IPS-20b (cell line): ENCODE measurements around the gene SEC23A.
"Not testable (repeated sequence)": the region's sequence is repeated elsewhere in the genome, so short reads cannot be mapped to it uniquely, and the experiment has no call there.

Source experiments
- H3K27ac ChIP-seq: one replicate; pipeline ENCODE4 v1.5.1; 2013; ENCODE audit warnings: low read length
- H3K27me3 ChIP-seq: 2 replicates; pipeline ENCODE4 v1.6.1; 2013; ENCODE audit warnings: mild to moderate bottlenecking, low read length, inconsistent platforms; ENCODE audit not compliant: insufficient read depth
- H3K36me3 ChIP-seq: 2 replicates; pipeline ENCODE4 v1.6.1; 2013; ENCODE audit warnings: low read depth, mild to moderate bottlenecking, inconsistent platforms, low read length, moderate library complexity; ENCODE audit not compliant: insufficient read depth
- H3K4me1 ChIP-seq: 2 replicates; pipeline ENCODE4 v1.6.1; 2013; ENCODE audit warnings: mild to moderate bottlenecking, control low read depth, inconsistent platforms, low read length, moderate library complexity; ENCODE audit not compliant: insufficient read depth
- H3K4me3 ChIP-seq: 2 replicates; pipeline ENCODE4 v1.5.1; 2013; ENCODE audit warnings: mild to moderate bottlenecking, low read length, inconsistent platforms
- H3K9ac ChIP-seq: 2 replicates; pipeline ENCODE4 v1.6.1; 2013; ENCODE audit warnings: low read depth, mild to moderate bottlenecking, inconsistent platforms, low read length, moderate library complexity
- H3K9me3 ChIP-seq: 2 replicates; pipeline ENCODE4 v1.6.1; 2013; ENCODE audit warnings: mild to moderate bottlenecking, low read depth, low read length, inconsistent platforms; ENCODE audit not compliant: insufficient read depth

The SEC23A gene

DNA sequence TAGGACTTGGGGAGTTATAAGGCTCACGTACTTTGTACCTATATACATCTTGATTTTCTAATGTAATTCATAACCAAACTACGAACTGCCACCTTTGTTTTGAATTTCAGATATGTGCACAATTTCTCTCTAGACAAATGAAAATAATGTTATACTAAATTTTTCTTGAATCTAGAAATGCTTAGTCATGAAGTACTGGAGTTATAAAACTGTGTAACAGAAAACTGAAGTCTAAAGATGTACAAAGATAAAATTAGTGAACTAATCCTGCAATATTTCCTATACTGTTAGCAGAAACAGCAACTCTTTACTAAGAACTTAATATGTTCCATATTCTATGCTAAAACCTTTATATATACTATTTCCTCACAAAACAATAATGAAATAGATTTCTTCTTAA is 15.5 kb downstream of the SEC23A start:
- Histone ChIP-seq H3K4me3 (no peak overlapping the region), H3K9me3 (no peaks in the 10 kb centered on the region), H3K4me1 (no peaks in the 10 kb centered on the region), H3K27ac (no peak overlapping the region), H3K36me3 (peaks cover 85% of the 10 kb centered on the region), H3K27me3 (no peaks in the 10 kb centered on the region), H3K9ac (no peak overlapping the region)

DNA sequence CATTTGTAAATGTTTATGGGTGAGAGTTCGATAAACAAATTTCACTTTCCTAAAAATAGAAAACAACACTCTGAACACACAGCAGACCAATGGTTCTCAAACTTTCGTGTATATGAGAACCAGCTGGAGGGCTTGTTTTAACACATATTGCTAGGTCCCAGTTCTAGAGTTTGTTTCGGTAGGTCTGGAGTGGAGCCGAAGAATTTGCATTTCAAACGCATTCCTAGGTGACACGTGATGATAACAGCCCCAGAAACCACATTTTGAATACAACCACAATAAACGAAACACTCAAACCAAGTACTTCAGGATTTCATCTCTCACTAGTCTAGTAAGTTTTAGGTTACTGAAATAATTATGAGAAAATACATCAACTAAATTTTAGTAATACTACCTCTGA is 17.1 kb downstream of the SEC23A start:
- H3K27ac ChIP-seq = no peak overlapping the region
- H3K4me1 ChIP-seq = no peaks in the 10 kb centered on the region
- H3K9me3 ChIP-seq = no peaks in the 10 kb centered on the region
- no peak overlapping the region for H3K4me3 ChIP-seq
- H3K36me3 ChIP-seq = peaks cover 83% of the 10 kb centered on the region
- no peak overlapping the region for H3K9ac ChIP-seq
- no peaks in the 10 kb centered on the region for H3K27me3 ChIP-seq

DNA sequence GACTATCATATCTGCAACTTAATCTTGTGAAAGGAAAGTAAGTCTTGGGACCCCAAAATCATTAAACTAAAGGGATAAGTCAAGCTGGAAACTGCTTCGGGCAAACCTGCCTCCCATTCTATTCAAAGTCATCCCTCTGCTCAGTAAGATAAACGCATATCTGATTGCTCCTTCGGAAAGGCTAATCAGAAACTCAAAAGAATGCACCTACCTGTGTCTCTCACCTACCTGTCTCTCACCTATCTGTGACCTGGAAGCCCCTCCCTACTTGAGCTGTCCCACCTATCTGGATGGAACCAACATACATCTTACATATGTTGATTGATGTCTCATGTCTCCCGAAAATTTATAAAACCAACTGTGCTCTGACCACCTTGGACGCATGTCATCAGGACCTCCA is 19.9 kb downstream of the SEC23A start:
- Histone ChIP-seq H3K4me1 (no peaks in the 10 kb centered on the region), H3K27ac (no peak overlapping the region), H3K9ac (no peak overlapping the region), H3K4me3 (no peak overlapping the region), H3K36me3 (peaks cover 85% of the 10 kb centered on the region), H3K27me3 (no peaks in the 10 kb centered on the region), H3K9me3 (no peaks in the 10 kb centered on the region)

DNA sequence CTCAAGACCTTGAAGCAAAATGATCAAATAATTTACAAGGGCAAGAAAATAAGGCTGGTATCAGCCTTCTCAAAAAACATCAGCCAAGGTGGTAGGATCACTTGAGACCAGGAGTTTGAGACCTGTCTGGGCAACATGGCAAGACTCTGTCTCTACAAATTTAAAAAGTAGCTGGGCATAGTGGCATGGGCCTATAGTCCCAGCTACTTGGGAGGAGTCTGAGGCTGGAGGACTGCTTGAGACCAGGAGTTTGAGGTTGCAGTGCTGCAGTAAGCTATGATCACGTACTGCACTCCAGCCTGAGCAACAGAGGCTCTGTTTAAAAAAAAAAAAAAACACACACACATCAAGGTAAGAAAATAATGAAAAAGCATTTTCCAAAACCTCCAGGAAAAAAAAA is 22.1 kb downstream of the SEC23A start:
- no peaks in the 10 kb centered on the region for H3K9me3 ChIP-seq
- H3K4me1 ChIP-seq = no peaks in the 10 kb centered on the region
- H3K27me3 ChIP-seq = no peaks in the 10 kb centered on the region
- peaks cover 75% of the 10 kb centered on the region for H3K36me3 ChIP-seq
- no peak overlapping the region for H3K9ac ChIP-seq
- H3K27ac ChIP-seq = no peak overlapping the region
- no peak overlapping the region for H3K4me3 ChIP-seq

DNA sequence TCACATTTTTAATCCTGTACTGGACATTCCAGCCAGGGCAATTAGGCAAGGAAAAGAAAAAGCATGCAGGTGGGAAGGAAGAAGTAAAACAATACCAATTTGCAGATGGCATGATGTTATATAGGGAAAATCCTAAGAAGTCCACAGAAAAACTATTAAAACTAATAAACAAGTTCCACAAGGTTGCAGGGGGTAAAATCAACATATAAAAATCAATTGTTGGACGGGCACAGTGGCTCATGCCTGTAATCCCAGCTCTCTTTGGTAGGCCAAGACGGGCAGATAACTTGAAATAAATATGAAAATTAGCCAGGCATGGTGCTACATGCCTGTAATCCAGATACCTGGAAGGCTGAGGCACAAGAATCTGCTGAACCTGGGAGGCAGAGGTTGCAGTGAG is 31.9 kb downstream of the SEC23A start:
- H3K27me3 ChIP-seq = no peaks in the 10 kb centered on the region
- no peak overlapping the region for H3K4me3 ChIP-seq
- no peak overlapping the region for H3K27ac ChIP-seq
- H3K36me3 ChIP-seq = peaks cover 50% of the 10 kb centered on the region
- H3K9me3 ChIP-seq = no peaks in the 10 kb centered on the region
- H3K9ac ChIP-seq = no peak overlapping the region
- no peaks in the 10 kb centered on the region for H3K4me1 ChIP-seq

DNA sequence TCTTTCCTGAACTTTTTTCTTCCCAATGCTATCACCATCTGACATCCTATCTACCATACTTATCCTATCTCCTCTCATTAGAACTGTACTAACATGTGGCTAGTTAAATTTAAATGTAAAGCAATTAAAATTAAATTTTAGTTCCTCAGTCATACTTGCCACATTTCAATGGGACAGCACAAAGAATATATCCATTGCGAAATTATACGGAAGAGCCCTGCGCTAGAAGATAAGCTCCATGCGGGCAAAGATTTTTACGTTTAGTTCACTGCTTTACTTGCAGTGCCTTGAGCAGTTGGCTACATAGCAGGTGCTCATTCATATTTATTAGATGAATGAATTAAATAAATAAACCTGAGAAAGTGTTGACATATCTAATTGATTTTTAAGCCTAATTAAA is 33.1 kb downstream of the SEC23A start:
- Histone ChIP-seq H3K4me3 (no peak overlapping the region), H3K9me3 (no peaks in the 10 kb centered on the region), H3K36me3 (peaks cover 45% of the 10 kb centered on the region), H3K9ac (no peak overlapping the region), H3K27me3 (no peaks in the 10 kb centered on the region), H3K27ac (no peak overlapping the region), H3K4me1 (no peaks in the 10 kb centered on the region)

DNA sequence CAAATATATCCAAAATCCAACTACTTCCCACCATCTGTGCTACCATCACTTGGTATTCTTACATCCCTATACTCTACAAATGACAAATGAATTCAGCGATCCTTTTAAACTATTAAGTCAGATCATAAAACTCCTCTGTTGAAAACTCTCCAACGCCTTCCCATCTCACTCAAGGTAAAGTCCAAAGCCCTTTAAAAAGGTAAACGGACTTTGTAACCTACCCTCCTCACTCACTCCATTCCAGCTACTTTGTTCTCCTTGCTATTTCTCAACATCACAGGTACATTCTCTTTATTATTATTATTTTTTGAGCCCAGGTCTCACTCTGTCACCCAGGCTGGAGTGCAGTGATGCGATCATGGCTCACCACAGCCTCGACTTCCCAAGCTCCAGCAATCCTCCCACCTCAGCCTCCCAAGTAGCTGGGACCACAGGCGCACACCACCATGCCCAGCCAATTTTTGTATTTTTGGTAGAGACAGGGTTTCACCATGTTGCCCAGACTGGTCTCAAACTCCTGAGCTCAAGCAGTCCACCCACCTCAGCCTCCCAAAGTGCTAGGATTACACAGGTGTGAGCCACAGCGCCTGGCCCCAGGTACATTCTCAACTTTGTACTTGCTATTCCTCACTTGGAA is 33.7 kb downstream of the SEC23A start:
- peaks cover 45% of the 10 kb centered on the region for H3K36me3 ChIP-seq
- not testable (repeated sequence) for H3K4me1 ChIP-seq, H3K27me3 ChIP-seq, H3K9me3 ChIP-seq, H3K4me3 ChIP-seq, H3K27ac ChIP-seq, H3K9ac ChIP-seq

DNA sequence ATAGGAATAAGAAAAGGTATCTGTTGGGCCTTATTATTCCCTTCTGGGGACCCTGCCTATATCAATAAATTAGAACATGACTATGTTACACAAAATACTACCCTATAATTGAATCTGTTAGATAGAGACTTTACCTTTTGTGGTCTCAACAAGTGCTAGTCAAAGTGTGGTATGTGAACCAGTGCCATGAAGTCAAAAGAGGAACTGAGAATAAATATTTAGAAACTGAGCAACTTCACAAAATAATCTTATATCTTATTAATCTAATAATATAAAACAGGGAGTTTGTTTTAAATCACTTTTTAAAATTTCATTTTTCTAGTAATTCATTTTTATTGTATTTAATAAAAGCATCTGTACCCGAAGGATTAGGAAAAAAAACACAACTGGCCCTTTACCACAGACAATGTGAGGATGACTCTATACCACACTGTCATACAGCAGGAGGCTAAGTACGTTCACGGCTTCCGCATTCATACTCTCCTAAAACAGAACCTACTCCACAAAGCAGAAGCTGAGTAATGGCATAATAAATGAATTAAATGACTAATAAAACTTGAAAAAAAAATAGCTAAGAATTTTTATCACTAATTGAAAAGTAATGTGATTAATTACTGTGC is 42.1 kb downstream of the SEC23A start:
- H3K36me3 ChIP-seq = peaks cover 81% of the 10 kb centered on the region
- H3K9ac ChIP-seq = no peak overlapping the region
- H3K27me3 ChIP-seq = no peaks in the 10 kb centered on the region
- H3K9me3 ChIP-seq = peaks cover 20% of the 10 kb centered on the region
- H3K27ac ChIP-seq = no peak overlapping the region
- H3K4me1 ChIP-seq = no peaks in the 10 kb centered on the region
- H3K4me3 ChIP-seq = no peak overlapping the region

DNA sequence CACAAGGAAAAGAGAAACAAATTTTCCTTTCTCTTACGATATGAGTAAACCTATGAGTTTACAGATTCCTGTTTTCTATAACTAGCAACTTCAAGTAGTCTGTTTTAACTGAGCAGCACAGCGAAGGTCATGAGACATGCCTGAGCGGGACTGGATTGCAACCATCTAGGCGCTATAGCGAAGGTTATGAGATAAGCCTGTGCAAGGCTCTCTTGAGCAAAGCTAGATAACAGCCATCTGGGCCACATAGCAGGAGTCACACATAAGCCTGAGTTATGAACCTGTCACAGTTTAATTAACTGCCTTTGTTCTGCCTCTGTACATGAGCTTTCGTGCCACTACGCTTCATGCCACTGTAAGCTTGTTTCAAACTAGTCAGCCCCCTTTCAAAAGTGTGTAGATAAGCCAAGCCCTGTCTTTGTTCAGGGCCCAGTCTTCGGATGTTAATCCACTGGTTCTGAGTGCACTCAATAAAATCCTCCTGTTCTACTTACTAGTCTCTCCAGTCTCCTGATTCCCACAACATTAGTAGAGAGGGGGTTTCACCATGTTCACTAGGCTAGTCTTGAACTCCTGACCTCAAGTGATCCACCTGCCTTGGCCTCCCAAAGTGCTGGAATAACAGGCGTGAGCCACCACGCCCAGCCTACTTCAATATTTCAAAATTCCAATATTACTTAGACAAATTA is 47.1 kb downstream of the SEC23A start:
- H3K27me3 ChIP-seq = no peaks in the 10 kb centered on the region
- H3K4me1 ChIP-seq = no peaks in the 10 kb centered on the region
- no peak overlapping the region for H3K27ac ChIP-seq
- H3K36me3 ChIP-seq = peaks cover 94% of the 10 kb centered on the region
- peaks cover 30% of the 10 kb centered on the region for H3K9me3 ChIP-seq
- H3K9ac ChIP-seq = no peak overlapping the region
- no peak overlapping the region for H3K4me3 ChIP-seq

DNA sequence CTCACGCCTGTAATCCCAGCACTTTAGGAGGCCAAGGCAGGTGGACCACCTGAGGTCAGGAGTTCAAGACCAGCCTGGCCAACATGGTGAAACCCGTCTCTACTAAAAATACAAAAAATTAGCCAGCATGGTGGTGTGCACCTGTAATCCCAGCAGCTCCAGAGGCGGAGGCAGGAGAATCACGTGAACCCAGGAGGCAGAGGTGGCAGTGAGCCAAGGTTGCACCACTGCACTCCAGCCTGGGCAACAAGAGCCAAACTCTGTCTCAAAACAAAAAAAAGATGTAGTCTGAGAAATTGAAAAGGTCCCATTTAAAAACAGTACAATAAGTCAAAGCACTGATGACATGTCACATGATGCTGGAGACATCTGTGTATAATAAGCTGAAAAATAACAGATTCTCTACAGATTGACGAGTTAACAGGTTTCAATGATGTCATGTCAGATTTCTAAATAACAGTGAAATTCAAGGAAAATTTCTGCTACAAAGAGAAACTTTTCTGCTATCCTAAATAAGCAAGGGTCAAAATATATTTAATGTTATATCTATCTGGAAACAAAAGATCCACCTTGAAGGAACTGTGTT is 50.1 kb downstream of the SEC23A start:
- H3K4me3 ChIP-seq, H3K27me3 ChIP-seq, H3K27ac ChIP-seq, H3K9ac ChIP-seq, H3K4me1 ChIP-seq: not testable (repeated sequence)
- peaks cover 28% of the 10 kb centered on the region for H3K9me3 ChIP-seq
- peaks cover 86% of the 10 kb centered on the region for H3K36me3 ChIP-seq

DNA sequence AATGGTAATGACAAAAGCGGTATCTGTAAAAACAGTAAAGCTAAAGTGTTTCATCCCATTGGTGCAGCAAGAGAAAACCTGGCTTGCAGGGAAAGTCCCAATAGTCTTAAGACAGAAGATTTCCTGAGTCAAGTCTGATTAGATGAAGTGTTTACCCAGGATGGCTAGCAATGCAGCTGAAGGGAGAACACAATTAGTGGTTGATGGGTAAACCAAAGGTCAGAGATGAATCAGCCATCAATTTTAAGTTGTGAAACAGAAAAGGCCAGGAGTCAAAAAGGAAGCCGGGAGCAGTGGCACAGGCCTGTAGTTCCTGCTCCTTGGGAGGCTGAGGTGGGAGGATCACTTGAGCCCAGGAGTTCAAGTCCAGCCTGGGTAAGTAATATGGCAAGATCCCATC is 52.6 kb downstream of the SEC23A start:
- H3K27ac ChIP-seq = no peak overlapping the region
- no peak overlapping the region for H3K4me3 ChIP-seq
- H3K4me1 ChIP-seq = no peaks in the 10 kb centered on the region
- H3K36me3 ChIP-seq = peaks cover 83% of the 10 kb centered on the region
- H3K9me3 ChIP-seq = peaks cover 4% of the 10 kb centered on the region; the same call in 1 of the 2 replicates
- no peak overlapping the region for H3K9ac ChIP-seq
- no peaks in the 10 kb centered on the region for H3K27me3 ChIP-seq

DNA sequence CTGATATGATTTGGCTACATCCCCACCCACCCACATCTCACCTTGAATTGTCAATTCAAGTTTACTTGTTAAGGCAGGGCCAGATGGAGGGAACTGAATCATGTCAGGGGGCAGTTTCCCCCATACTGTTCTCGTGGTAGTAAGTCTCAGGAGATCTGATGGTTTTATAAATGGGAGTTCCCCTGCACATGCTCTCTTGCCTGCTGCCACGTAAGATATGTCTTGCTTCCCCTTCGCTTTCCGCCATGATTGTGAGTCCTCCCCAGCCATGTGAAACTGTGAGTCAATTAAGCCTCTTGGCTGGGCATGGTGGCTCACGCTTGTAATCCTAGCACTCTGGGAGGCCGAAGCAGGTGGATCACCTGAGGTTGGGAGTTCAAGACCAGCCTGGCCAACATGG is 57.1 kb downstream of the SEC23A start:
- not testable (repeated sequence) for H3K27me3 ChIP-seq, H3K4me3 ChIP-seq, H3K9ac ChIP-seq, H3K9me3 ChIP-seq, H3K4me1 ChIP-seq, H3K27ac ChIP-seq
- peaks cover 68% of the 10 kb centered on the region for H3K36me3 ChIP-seq
